K562 (cell line): ENCODE results near the gene BSCL2. TPM values are rescaled to one million over a fixed set of nuclear protein-coding genes. Genes with fewer than 3 reads are reported as not detected.

Source experiments
- ARNT ChIP-seq, 2 experiments: fragments of 450-650 bp; IDR thresholded peaks; 2 replicates each; pipeline ENCODE4 v1.6.1; 2016; ENCODE audit warnings: mild to moderate bottlenecking in 1 of 2
- CBFA2T3 ChIP-seq: fragments of 450-650 bp; IDR thresholded peaks from 2 replicates; pipeline ENCODE4 v1.6.1; 2017
- DIDO1 ChIP-seq: fragments of 450-650 bp; IDR thresholded peaks from 2 replicates; pipeline ENCODE4 v1.6.1; 2016; ENCODE audit warnings: low read depth, missing biosample characterization, missing genetic modification characterization
- E2F6 ChIP-seq, 2 experiments: IDR thresholded peaks; 2 replicates each; pipeline ENCODE4 v1.6.1; 2011; ENCODE audit warnings: borderline replicate concordance in 1 of 2, control low read depth in 1 of 2, low read depth in 1 of 2, low read length in 1 of 2, mild to moderate bottlenecking in 1 of 2, mixed read lengths in 1 of 2, moderate library complexity in 1 of 2; ENCODE audit not compliant: insufficient read depth in 1 of 2, insufficient read length in 1 of 2, poor library complexity in 1 of 2, severe bottlenecking in 1 of 2; ENCODE audit errors: extremely low read depth in 1 of 2
- GTF2F1 ChIP-seq: IDR thresholded peaks from 2 replicates; pipeline ENCODE4 v1.6.1; 2011; ENCODE audit warnings: low read depth, low read length, improper control_type of control experiment
- HSF4 ChIP-seq: fragments of 250-450 bp; sonication (Bioruptor Pico); IDR thresholded peaks from 2 replicates; pipeline ENCODE4 v2.1.2; 2022; ENCODE audit warnings: mild to moderate bottlenecking, moderate library complexity, borderline replicate concordance
- IRF2 ChIP-seq: sonication (generic); formaldehyde crosslinking; IDR thresholded peaks from 2 replicates; pipeline ENCODE4 v1.8.1; 2022; ENCODE audit warnings: mild to moderate bottlenecking, missing genetic modification reagents
- KAT7 ChIP-seq: sonication (generic); formaldehyde crosslinking; IDR thresholded peaks from 2 replicates; pipeline ENCODE4 v1.8.0; 2022; ENCODE audit warnings: missing genetic modification reagents, mild to moderate bottlenecking, borderline replicate concordance
- KAT8 ChIP-seq: fragments of 450-650 bp; IDR thresholded peaks from 2 replicates; pipeline ENCODE4 v1.6.1; 2016; ENCODE audit warnings: low read depth, mild to moderate bottlenecking
- RBM14 ChIP-seq: fragments of 200-400 bp; formaldehyde crosslinking; IDR thresholded peaks from 2 replicates; pipeline ENCODE4 v1.6.1; 2018; ENCODE audit warnings: low read depth, mild to moderate bottlenecking, low read length, moderate library complexity, borderline replicate concordance; ENCODE audit not compliant: insufficient read depth
- SAP30 ChIP-seq: fragments of 200-600 bp; sonication (generic); IDR thresholded peaks from 2 replicates; pipeline ENCODE4 v1.6.1; 2012; ENCODE audit warnings: borderline replicate concordance, low read depth, mild to moderate bottlenecking, moderate library complexity, low read length, control low read depth, inconsistent platforms; ENCODE audit not compliant: insufficient read depth, poor library complexity, severe bottlenecking
- ZNF124 ChIP-seq: sonication (generic); formaldehyde crosslinking; IDR thresholded peaks from 2 replicates; pipeline ENCODE4 v1.8.1; 2022; ENCODE audit warnings: missing genetic modification reagents
- ZNF224 ChIP-seq: sonication (generic); formaldehyde crosslinking; IDR thresholded peaks from 2 replicates; pipeline ENCODE4 v1.8.0; 2022; ENCODE audit warnings: mild to moderate bottlenecking, missing genetic modification reagents
- ZNF609 ChIP-seq: sonication (generic); formaldehyde crosslinking; IDR thresholded peaks from 2 replicates; pipeline ENCODE4 v1.8.1; 2023; ENCODE audit warnings: missing genetic modification reagents, mild to moderate bottlenecking, borderline replicate concordance
- ZNF830 ChIP-seq: fragments of 250-450 bp; sonication (Bioruptor Pico); IDR thresholded peaks from 2 replicates; pipeline ENCODE4 v1.5.0; 2021; ENCODE audit warnings: mild to moderate bottlenecking
- polyA plus RNA-seq, 8 experiments: library from polyadenylated mRNA; depleted of rRNA in 4 of 8; stranded (reverse) in 5 of 8; unstranded in 3 of 8; fragments of >200 nt; fragmentation: Nextera tagmentation in 2 of 8; fragmentation: Illumina TruSeq in 1 of 8; extraction: Ambion mirVana in 2 of 8; extraction: Trizol in 1 of 8; gene quantifications; 2 replicates each; pipeline versions ENCODE4 v1.2.1 to v1.2.3, GENCODE V29; 2011 to 2014; ENCODE audit warnings: inconsistent platforms in 1 of 8, missing spikeins in 1 of 8
- total RNA-seq, 7 experiments: library from RNA; depleted of rRNA in 6 of 7; stranded (reverse); fragments of >200 nt in 6 of 7; fragmentation: Illumina TruSeq in 2 of 7; extraction: Trizol in 2 of 7; gene quantifications; 2 replicates each; pipeline versions ENCODE4 v1.2.1 to v1.2.3, GENCODE V29; 2011 to 2021; ENCODE audit warnings: low replicate concordance in 1 of 7
- TF ChIP-seq, protein P1 (sequence below), 2 experiments: fragments of 450-650 bp in 1 of 2; sonication (generic) in 1 of 2; formaldehyde crosslinking; conservative IDR thresholded peaks; 2 replicates each; pipeline versions ENCODE4 v1.4.0 to v1.8.1; 2020 to 2022; ENCODE audit warnings: mild to moderate bottlenecking in 1 of 2, missing genetic modification reagents in 1 of 2
- TF ChIP-seq, protein P2 (sequence below): fragments of 150-350 bp; IDR thresholded peaks from 2 replicates; pipeline ENCODE4 v1.6.1; 2014; ENCODE audit warnings: low read depth, mild to moderate bottlenecking, low read length, borderline replicate concordance

Gene BSCL2
- total and polyA plus RNA-seq, 9 of the 15 experiments (the other 6 are each of a cell fraction or from before 2014, with no cell fraction given): 18.9 to 51.7 (median 35.2) TPM

DNA sequence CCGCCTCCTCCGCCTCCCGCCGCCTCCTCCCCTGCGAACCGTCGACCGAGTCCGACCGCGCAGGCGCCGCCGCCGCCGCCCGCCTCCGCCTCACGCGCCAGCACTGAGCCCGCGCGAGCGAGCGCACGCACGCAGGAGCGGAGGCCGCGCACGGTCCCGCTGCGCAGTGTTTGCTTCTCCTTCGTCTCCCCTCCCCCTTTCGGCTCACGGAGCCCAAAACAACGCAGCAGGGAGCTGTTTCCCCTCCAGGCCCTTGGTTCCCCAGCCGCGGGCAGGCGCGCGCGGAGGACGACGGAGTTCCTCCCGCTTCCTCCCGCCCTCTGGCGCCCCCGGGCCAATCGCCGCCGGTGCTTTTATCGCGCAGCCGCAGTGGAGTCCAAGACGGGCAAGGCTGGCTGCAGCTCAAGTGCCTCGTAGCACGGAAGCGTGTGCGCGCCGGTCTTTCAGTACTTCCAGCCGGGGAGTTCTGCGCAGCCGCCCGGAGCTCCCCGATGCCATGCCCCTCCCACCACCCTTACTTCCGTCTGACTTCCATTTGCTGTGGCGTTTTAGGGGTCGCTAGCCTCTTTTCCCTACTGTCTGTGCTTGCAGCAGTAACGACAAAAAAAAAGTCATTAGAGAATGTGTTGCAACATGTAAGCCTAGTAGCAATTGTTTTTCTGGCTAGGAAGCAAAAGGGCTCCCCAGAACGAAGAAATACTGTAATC, 20.1 kb upstream of the BSCL2 start, which contains the start of gene HNRNPUL2 (continued):
- TF ChIP-seq ZNF609 (CRISPR knock-in tag): no peak
- peak; percentile 76; the same call in 1 of the 2 replicates for TF ChIP-seq KAT7 (CRISPR knock-in tag)
- TF ChIP-seq ZNF224 (CRISPR knock-in tag): no peak
- no peak for TF ChIP-seq ZNF124 (CRISPR knock-in tag)
- peak; percentile 99 for TF ChIP-seq E2F6 (IDR thresholded peaks at IDR 0.05; ENCODE audit: borderline replicate concordance in 1 of 2, extremely low read depth in 1 of 2, insufficient read depth in 1 of 2, insufficient read length in 1 of 2, low read depth in 1 of 2, low read length in 1 of 2, poor library complexity in 1 of 2, severe bottlenecking in 1 of 2)
- TF ChIP-seq ZNF830 (CRISPR knock-in tag): no peak
- TF ChIP-seq HSF4 (CRISPR knock-in tag): no peak
- no peak for TF ChIP-seq DIDO1 (tag)
- TF ChIP-seq KAT8: no peak
- no peak for TF ChIP-seq IRF2 (CRISPR knock-in tag)
- TF ChIP-seq ARNT (IDR thresholded peaks at IDR 0.05): peak in 1 of 2 experiments; percentile 81; a peak in 1 of 4 replicates
- no peak for TF ChIP-seq SAP30
- no peak for TF ChIP-seq RBM14
- TF ChIP-seq, protein P1, sequence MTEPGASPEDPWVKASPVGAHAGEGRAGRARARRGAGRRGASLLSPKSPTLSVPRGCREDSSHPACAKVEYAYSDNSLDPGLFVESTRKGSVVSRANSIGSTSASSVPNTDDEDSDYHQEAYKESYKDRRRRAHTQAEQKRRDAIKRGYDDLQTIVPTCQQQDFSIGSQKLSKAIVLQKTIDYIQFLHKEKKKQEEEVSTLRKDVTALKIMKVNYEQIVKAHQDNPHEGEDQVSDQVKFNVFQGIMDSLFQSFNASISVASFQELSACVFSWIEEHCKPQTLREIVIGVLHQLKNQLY (CRISPR knock-in tag; conservative IDR thresholded peaks at IDR 0.05): no peak
- TF ChIP-seq, protein P2, sequence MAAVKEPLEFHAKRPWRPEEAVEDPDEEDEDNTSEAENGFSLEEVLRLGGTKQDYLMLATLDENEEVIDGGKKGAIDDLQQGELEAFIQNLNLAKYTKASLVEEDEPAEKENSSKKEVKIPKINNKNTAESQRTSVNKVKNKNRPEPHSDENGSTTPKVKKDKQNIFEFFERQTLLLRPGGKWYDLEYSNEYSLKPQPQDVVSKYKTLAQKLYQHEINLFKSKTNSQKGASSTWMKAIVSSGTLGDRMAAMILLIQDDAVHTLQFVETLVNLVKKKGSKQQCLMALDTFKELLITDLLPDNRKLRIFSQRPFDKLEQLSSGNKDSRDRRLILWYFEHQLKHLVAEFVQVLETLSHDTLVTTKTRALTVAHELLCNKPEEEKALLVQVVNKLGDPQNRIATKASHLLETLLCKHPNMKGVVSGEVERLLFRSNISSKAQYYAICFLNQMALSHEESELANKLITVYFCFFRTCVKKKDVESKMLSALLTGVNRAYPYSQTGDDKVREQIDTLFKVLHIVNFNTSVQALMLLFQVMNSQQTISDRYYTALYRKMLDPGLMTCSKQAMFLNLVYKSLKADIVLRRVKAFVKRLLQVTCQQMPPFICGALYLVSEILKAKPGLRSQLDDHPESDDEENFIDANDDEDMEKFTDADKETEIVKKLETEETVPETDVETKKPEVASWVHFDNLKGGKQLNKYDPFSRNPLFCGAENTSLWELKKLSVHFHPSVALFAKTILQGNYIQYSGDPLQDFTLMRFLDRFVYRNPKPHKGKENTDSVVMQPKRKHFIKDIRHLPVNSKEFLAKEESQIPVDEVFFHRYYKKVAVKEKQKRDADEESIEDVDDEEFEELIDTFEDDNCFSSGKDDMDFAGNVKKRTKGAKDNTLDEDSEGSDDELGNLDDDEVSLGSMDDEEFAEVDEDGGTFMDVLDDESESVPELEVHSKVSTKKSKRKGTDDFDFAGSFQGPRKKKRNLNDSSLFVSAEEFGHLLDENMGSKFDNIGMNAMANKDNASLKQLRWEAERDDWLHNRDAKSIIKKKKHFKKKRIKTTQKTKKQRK: no peak
- no peak for TF ChIP-seq GTF2F1
- TF ChIP-seq CBFA2T3: no peak
